ENCODE measurements around the gene VHLL.

The VHLL gene

GRCh38 chr1:156253634-156254033 lies 45.5 kb downstream of the VHLL start:
- DNase-seq (ENCODE audit: low read depth): no peak

DNA sequence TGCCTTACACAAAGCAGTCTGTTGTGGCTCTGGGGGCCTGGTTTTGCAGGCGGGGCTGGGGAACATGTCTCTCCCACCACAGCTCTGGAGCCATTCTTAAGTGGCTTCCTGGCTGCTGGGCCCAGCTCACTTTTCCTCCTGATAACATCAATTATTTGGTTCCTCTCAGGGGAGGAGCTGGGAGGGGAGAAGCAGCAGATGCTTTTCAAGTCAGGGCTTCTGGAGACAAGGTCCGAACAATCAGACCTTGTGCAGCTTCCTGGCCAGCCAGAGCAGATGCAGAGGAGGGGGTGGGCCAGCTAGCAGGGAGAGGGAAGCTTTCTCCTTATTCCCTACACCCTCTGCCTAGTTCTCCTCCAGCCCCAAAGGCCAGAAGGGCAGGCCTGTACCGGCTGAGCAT lies 47.6 kb downstream of the VHLL start:
- no peak for DNase-seq (ENCODE audit: low read depth)

GRCh38 chr1:156249593-156249992 lies 49.5 kb downstream of the VHLL start:
- no peak for DNase-seq (ENCODE audit: low read depth)
